HepG2 (cell line): ENCODE measurements around the gene OSBPL5. TPM values are rescaled to one million over a fixed set of nuclear protein-coding genes. Genes with fewer than 3 reads are reported as not detected.

Source experiments
- ATAC-seq: fragments of 200-7000 bp; cut with Tn5 transposase; 3 replicates; pipeline ENCODE4 v1.9.1; 2020; ENCODE audit warnings: mild to moderate bottlenecking, moderate library complexity
- BruUV-seq: library from RNA; stranded (reverse); fragments of 400-500 nt; replicated peaks from 2 replicates; lab custom pipeline; 2021; lab: Mats Ljungman, UMichigan
- CTCF ChIA-PET: fragments of 300-600 bp; formaldehyde crosslinking; extraction: SDS; loops from one replicate; lab custom pipeline; 2021; ENCODE audit warnings: low total read pairs, inconsistent platforms, low intra/inter-chr PET ratio; lab: Yijun Ruan, JAX
- POLR2A ChIA-PET: fragments of 350-600 bp; sonication (Branson Sonifier 250); formaldehyde crosslinking; loops from one replicate; lab custom pipeline; 2020; ENCODE audit warnings: antibody characterized with exemption, inconsistent platforms; lab: Yijun Ruan, JAX
- DNase-seq: peaks from one replicate; pipeline ENCODE4 v3.0.0-alpha.2; 2015; ENCODE audit warnings: low spot score
- FAIRE-seq: peaks from 3 replicates; lab custom pipeline; 2011; peaks lifted over from hg19 to GRCh38; lab: Jason Lieb, UNC
- H2AFZ ChIP-seq: one replicate; pipeline ENCODE4 v1.6.1; 2011; ENCODE audit warnings: low read length, inconsistent platforms
- H3K27ac ChIP-seq: fragments of 300-600 bp; 3 replicates; pipeline ENCODE4 v1.8.0; 2011; ENCODE audit warnings: mixed run types, mild to moderate bottlenecking, mixed read lengths, low read length, inconsistent platforms; ENCODE audit not compliant: insufficient read depth; ENCODE audit errors: extremely low read length
- H3K27me3 ChIP-seq, 2 experiments: fragments of 200-600 bp in 1 of 2; 2 replicates in 1 of 2; 3 replicates in 1 of 2; pipeline versions ENCODE4 v1.6.0 to v1.8.0; 2011; ENCODE audit warnings: low read length in 2 of 2, mild to moderate bottlenecking in 2 of 2, moderate library complexity in 2 of 2, inconsistent platforms in 1 of 2; ENCODE audit not compliant: insufficient read depth in 2 of 2, control insufficient read depth in 1 of 2
- H3K36me3 ChIP-seq, 2 experiments: fragments of 200-600 bp in 1 of 2; replicated peaks in 1 of 2; 2 replicates in 1 of 2; 3 replicates in 1 of 2; pipeline versions ENCODE4 v1.5.1 to v1.8.0; 2011; ENCODE audit warnings: low read length in 2 of 2, inconsistent platforms in 1 of 2; ENCODE audit not compliant: insufficient read depth in 2 of 2, control insufficient read depth in 1 of 2
- H3K4me1 ChIP-seq: 2 replicates; pipeline ENCODE4 v1.5.1; 2012; ENCODE audit warnings: low read length, inconsistent platforms; ENCODE audit not compliant: insufficient read depth
- H3K4me2 ChIP-seq: 2 replicates; pipeline ENCODE4 v1.6.0; 2011; ENCODE audit warnings: low read depth, low read length, inconsistent platforms
- H3K4me3 ChIP-seq, 3 experiments: fragments of 200-600 bp in 1 of 3; sonication (generic), shearing (Covaris generic) in 1 of 3; replicated peaks in 1 of 3; 2 replicates each; pipeline ENCODE4 v1.5.1; 2011 to 2016; ENCODE audit warnings: low read length in 3 of 3, inconsistent platforms in 2 of 3, low read depth in 2 of 3, mild to moderate bottlenecking in 2 of 3, control low read depth in 1 of 3, mixed read lengths in 1 of 3; ENCODE audit not compliant: insufficient read depth in 1 of 3
- H3K79me2 ChIP-seq: one replicate; pipeline ENCODE4 v1.6.1; 2011; ENCODE audit warnings: low read length, inconsistent platforms; ENCODE audit not compliant: insufficient read depth
- H3K9ac ChIP-seq: 2 replicates; pipeline ENCODE4 v1.6.0; 2011; ENCODE audit warnings: mild to moderate bottlenecking, low read depth, low read length, inconsistent platforms; ENCODE audit not compliant: insufficient read depth
- H3K9me3 ChIP-seq: 2 replicates; pipeline ENCODE4 v1.5.1; 2012; ENCODE audit warnings: mild to moderate bottlenecking, low read length
- H4K20me1 ChIP-seq: 2 replicates; pipeline ENCODE4 v1.6.0; 2011; ENCODE audit warnings: inconsistent platforms, mild to moderate bottlenecking, low read length, moderate library complexity; ENCODE audit not compliant: insufficient read depth
- CBFB ChIP-seq: sonication (generic); formaldehyde crosslinking; IDR thresholded peaks from 2 replicates; pipeline ENCODE4 v1.4.0; 2020; ENCODE audit warnings: missing genetic modification reagents
- EP300 ChIP-seq, 3 experiments: sonication (generic) in 1 of 3; formaldehyde crosslinking in 1 of 3; IDR thresholded peaks; 2 replicates each; pipeline versions ENCODE4 v1.5.1 to v1.6.1; 2011 to 2020; ENCODE audit warnings: low read depth in 2 of 3, low read length in 2 of 3, borderline replicate concordance in 1 of 3, improper control_type of control experiment in 1 of 3, mild to moderate bottlenecking in 1 of 3, missing genetic modification reagents in 1 of 3, moderate library complexity in 1 of 3
- FOXJ3 ChIP-seq: sonication (generic); formaldehyde crosslinking; IDR thresholded peaks from 2 replicates; pipeline ENCODE4 v1.4.0; 2020; ENCODE audit warnings: missing genetic modification reagents, mild to moderate bottlenecking, borderline replicate concordance
- GLI4 ChIP-seq: sonication (generic); formaldehyde crosslinking; IDR thresholded peaks from 2 replicates; pipeline ENCODE4 v1.5.1; 2020; ENCODE audit warnings: missing genetic modification reagents, mild to moderate bottlenecking, moderate library complexity, borderline replicate concordance
- HNF4A ChIP-seq: sonication (generic); formaldehyde crosslinking; IDR thresholded peaks from 2 replicates; pipeline ENCODE4 v1.4.0; 2020; ENCODE audit warnings: missing genetic modification reagents
- PITX1 ChIP-seq: sonication (generic); formaldehyde crosslinking; IDR thresholded peaks from 2 replicates; pipeline ENCODE4 v1.5.1; 2020; ENCODE audit warnings: mild to moderate bottlenecking, missing genetic modification reagents
- TOE1 ChIP-seq: sonication (generic); formaldehyde crosslinking; IDR thresholded peaks from 2 replicates; pipeline ENCODE4 v1.4.0; 2020; ENCODE audit warnings: mild to moderate bottlenecking, missing genetic modification reagents
- ZFP36L2 ChIP-seq: sonication (generic); formaldehyde crosslinking; IDR thresholded peaks from 2 replicates; pipeline ENCODE4 v1.4.0; 2020; ENCODE audit warnings: missing genetic modification reagents
- ZNF30 ChIP-seq: sonication (generic); formaldehyde crosslinking; IDR thresholded peaks from 2 replicates; pipeline ENCODE4 v1.5.0; 2020; ENCODE audit warnings: mild to moderate bottlenecking, missing genetic modification reagents
- ZNF382 ChIP-seq: sonication (generic); formaldehyde crosslinking; IDR thresholded peaks from 2 replicates; pipeline ENCODE4 v1.5.0; 2020; ENCODE audit warnings: missing genetic modification reagents, mild to moderate bottlenecking, borderline replicate concordance
- ZNF432 ChIP-seq: sonication (generic); formaldehyde crosslinking; IDR thresholded peaks from 2 replicates; pipeline ENCODE4 v1.5.0; 2020; ENCODE audit warnings: missing genetic modification reagents, mild to moderate bottlenecking, borderline replicate concordance
- ZNF44 ChIP-seq: sonication (generic); formaldehyde crosslinking; IDR thresholded peaks from 2 replicates; pipeline ENCODE4 v1.5.1; 2020; ENCODE audit warnings: mild to moderate bottlenecking, missing genetic modification reagents
- ZNF441 ChIP-seq: sonication (generic); formaldehyde crosslinking; IDR thresholded peaks from 2 replicates; pipeline ENCODE4 v1.7.0; 2021; ENCODE audit warnings: missing genetic modification reagents, borderline replicate concordance
- ZNF569 ChIP-seq: sonication (generic); formaldehyde crosslinking; IDR thresholded peaks from 2 replicates; pipeline ENCODE4 v1.5.0; 2020; ENCODE audit warnings: mild to moderate bottlenecking, missing genetic modification reagents, moderate library complexity, borderline replicate concordance
- ZNF670 ChIP-seq: sonication (generic); formaldehyde crosslinking; IDR thresholded peaks from 2 replicates; pipeline ENCODE4 v1.8.0; 2022; ENCODE audit warnings: mild to moderate bottlenecking, missing genetic modification reagents, borderline replicate concordance
- ZNF792 ChIP-seq: IDR thresholded peaks from 2 replicates; pipeline ENCODE4 v1.6.1; 2016
- WGBS: methylation state at CpG from one replicate; pipeline ENCODE4 v1.1.6; 2017; ENCODE audit warnings: low lambda C conversion rate; 5-methylcytosine and 5-hydroxymethylcytosine counted together
- in situ Hi-C: cut with HindIII; loops from 2 replicates; pipeline ENCODE4 v1.10.0; 2017; ENCODE audit warnings: low pct_unique_long_range_greater_than_20kb; ENCODE audit not compliant: extremely low pct_ligation_motif_present
- intact Hi-C: fragments of 100-400 bp; cut with micrococcal nuclease; formaldehyde crosslinking; loops from one replicate; pipeline ENCODE4 v1.10.0; 2022; ENCODE audit not compliant: unreplicated experiment
- polyA plus RNA-seq, 8 experiments: library from polyadenylated mRNA; depleted of rRNA in 3 of 8; stranded (reverse) in 7 of 8; unstranded in 1 of 8; fragments of >200 nt; fragmentation: Illumina TruSeq in 4 of 8; extraction: Trizol in 4 of 8; gene quantifications; 2 replicates each; pipeline versions ENCODE4 v1.2.1 to v1.2.3, GENCODE V29; 2011 to 2016; ENCODE audit warnings: low read depth in 4 of 8, missing spikeins in 1 of 8, mixed read lengths in 1 of 8; ENCODE audit not compliant: insufficient read depth in 1 of 8
- total RNA-seq, 5 experiments: library from RNA; depleted of rRNA; stranded (reverse); fragments of >200 nt; fragmentation: Illumina TruSeq; extraction: Trizol; gene quantifications; 2 replicates each; pipeline ENCODE4 v1.2.3, GENCODE V29; 2016; ENCODE audit warnings: low read depth in 1 of 5
- TF ChIP-seq, protein P1 (sequence below): IDR thresholded peaks from 2 replicates; pipeline ENCODE4 v1.6.1; 2016; ENCODE audit warnings: missing genetic modification reagents, missing compliant biosample characterization

Gene OSBPL5
- total and polyA plus RNA-seq, 2 of the 13 experiments (the other 11 are each of a cell fraction or from before 2014, with no cell fraction given): not detected

DNA sequence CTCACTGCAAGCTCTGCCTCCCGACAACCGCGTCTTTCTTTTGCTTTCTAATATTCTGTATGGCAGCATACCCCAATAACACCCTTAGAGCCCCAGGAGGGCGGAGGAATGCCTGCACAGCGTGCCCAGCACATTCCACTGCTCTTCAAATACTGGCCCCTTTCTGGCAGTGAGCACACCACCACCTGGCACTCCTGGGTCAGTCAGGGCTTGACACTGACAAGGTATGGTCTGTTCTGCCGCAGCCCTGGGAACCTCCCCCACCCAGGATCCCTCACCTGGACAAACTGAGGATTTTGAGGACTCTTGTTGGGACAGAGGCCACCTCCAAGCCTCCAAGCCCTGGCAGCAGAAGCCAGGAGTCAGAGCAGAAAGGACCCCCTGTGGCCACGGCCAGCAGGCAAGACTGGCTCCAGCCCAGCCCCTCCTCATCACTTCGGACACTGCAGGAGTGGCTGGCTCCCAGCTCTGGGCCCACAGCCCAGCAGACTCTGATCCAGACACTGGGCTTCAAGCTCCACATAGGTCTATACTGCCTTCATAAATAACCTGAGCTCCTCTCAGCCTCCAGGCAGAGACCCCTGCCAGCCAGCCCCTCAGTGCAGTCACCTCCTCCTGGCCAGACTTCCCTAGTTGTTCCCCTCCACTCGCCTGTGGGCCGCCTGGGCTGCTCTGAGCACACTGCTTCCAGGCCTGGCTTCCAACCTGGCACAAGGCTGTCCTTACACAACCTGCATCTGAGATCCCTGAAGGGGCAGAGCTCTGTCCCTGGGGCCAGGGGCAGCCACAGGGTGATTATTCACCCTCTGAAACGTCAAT, 122.4 kb downstream of the OSBPL5 start:
- 97% methylated on average over 8 of the region's 11 CpGs for WGBS
- H3K9me3 ChIP-seq: no peaks in the 10 kb centered on the region
- ChIA-PET POLR2A (no interaction called here), CTCF (no interaction called here)
- no TSS peak for BruUV-seq
- no peak overlapping the region for H2AFZ ChIP-seq
- no peaks in the 10 kb centered on the region for H3K4me1 ChIP-seq
- ATAC-seq: no peak
- no peak for DNase-seq
- H3K79me2 ChIP-seq: peaks cover 14% of the 10 kb centered on the region
- H4K20me1 ChIP-seq: peaks cover 28% of the 10 kb centered on the region
- H3K4me2 ChIP-seq: no peak overlapping the region
- in situ Hi-C loops: loop anchor here (5.0 kb wide), 1 partner anchor 50 kb away; no protein-coding TSS in a partner anchor
- H3K36me3 ChIP-seq: peaks cover 17 to 60% of the 10 kb centered on the region in 2 experiments; a peak in 4 of 5 replicates
- no peaks in the 10 kb centered on the region for H3K27me3 ChIP-seq
- H3K4me3 ChIP-seq: no peak overlapping the region
- FAIRE-seq: no peak
- no peak overlapping the region for H3K9ac ChIP-seq
- intact Hi-C loops: no loop called here
- H3K27ac ChIP-seq: no peak overlapping the region
- TF ChIP-seq PITX1 (CRISPR knock-in tag): no peak
- no peak for TF ChIP-seq TOE1
- no peak for TF ChIP-seq ZNF441
- no peak for TF ChIP-seq ZNF670 (CRISPR knock-in tag)
- TF ChIP-seq ZFP36L2 (CRISPR knock-in tag): no peak
- TF ChIP-seq ZNF382: no peak
- TF ChIP-seq EP300 (IDR thresholded peaks at IDR 0.05; ENCODE audit: low read depth in 2 of 2, low read length in 2 of 2): no peak
- TF ChIP-seq EP300 (CRISPR knock-in tag; IDR thresholded peaks at IDR 0.05; ENCODE audit: borderline replicate concordance): no peak
- no peak for TF ChIP-seq ZNF569 (CRISPR knock-in tag)
- TF ChIP-seq ZNF432 (CRISPR knock-in tag): no peak
- no peak for TF ChIP-seq ZNF30 (CRISPR knock-in tag)
- no peak for TF ChIP-seq ZNF792 (CRISPR knock-in tag)
- no peak for TF ChIP-seq HNF4A
- TF ChIP-seq, protein P1, sequence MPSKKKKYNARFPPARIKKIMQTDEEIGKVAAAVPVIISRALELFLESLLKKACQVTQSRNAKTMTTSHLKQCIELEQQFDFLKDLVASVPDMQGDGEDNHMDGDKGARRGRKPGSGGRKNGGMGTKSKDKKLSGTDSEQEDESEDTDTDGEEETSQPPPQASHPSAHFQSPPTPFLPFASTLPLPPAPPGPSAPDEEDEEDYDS (CRISPR knock-in tag): no peak
- TF ChIP-seq GLI4 (CRISPR knock-in tag): no peak
- no peak for TF ChIP-seq CBFB (CRISPR knock-in tag)
- TF ChIP-seq FOXJ3: no peak
- TF ChIP-seq ZNF44: no peak
